ACC112 (cell line): Measurements from ENCODE around the gene ADAMTS13.

Experiments
- H2AFZ ChIP-seq: fragments of 200-600 bp; sonication (generic); one replicate; pipeline ENCODE4 v1.6.0; 2017; ENCODE audit warnings: antibody characterized with exemption, low read length; ENCODE audit not compliant: unreplicated experiment
- H3K27ac ChIP-seq: fragments of 200-600 bp; sonication (generic); 2 replicates; pipeline ENCODE4 v1.5.1; 2014; ENCODE audit warnings: low read depth, mild to moderate bottlenecking, antibody characterized with exemption, low read length, moderate library complexity
- H3K27me3 ChIP-seq: fragments of 200-600 bp; sonication (generic); 2 replicates; pipeline ENCODE4 v1.6.1; 2014; ENCODE audit warnings: mild to moderate bottlenecking, antibody characterized with exemption, low read length, moderate library complexity, mixed read lengths; ENCODE audit not compliant: insufficient read depth
- H3K36me3 ChIP-seq: fragments of 200-600 bp; sonication (generic); 2 replicates; pipeline ENCODE4 v1.6.1; 2016; ENCODE audit warnings: mild to moderate bottlenecking, antibody characterized with exemption, low read length, moderate library complexity, mixed read lengths; ENCODE audit not compliant: insufficient read depth
- H3K4me1 ChIP-seq: fragments of 200-600 bp; sonication (generic); one replicate; pipeline ENCODE4 v1.6.1; 2016; ENCODE audit warnings: low read length, mixed read lengths; ENCODE audit not compliant: insufficient read depth, unreplicated experiment, control insufficient read depth
- H3K4me3 ChIP-seq: fragments of 200-600 bp; sonication (generic); 2 replicates; pipeline ENCODE4 v1.5.1; 2014; ENCODE audit warnings: mild to moderate bottlenecking, low read depth, low read length
- H3K79me2 ChIP-seq: fragments of 200-600 bp; sonication (generic); one replicate; pipeline ENCODE4 v1.6.0; 2016; ENCODE audit warnings: low read length; ENCODE audit not compliant: control insufficient read depth, unreplicated experiment, insufficient read depth

Gene ADAMTS13

GRCh38 chr9:133499132-133499891 is 77.1 kb downstream of the ADAMTS13 start:
- peaks cover 44% of the 10 kb centered on the region; the same call in 1 of the 2 replicates for H3K27me3 ChIP-seq
- no peaks in the 10 kb centered on the region for H3K36me3 ChIP-seq
- no peak overlapping the region for H2AFZ ChIP-seq
- H3K4me1 ChIP-seq = no peaks in the 10 kb centered on the region
- H3K79me2 ChIP-seq = no peaks in the 10 kb centered on the region
- H3K27ac ChIP-seq = no peak overlapping the region
- H3K4me3 ChIP-seq = no peak overlapping the region

- peaks cover 44% of the 10 kb centered on the region; the same call in 1 of the 2 replicates for H3K27me3 ChIP-seq
- no peaks in the 10 kb centered on the region for H3K4me1 ChIP-seq
- no peaks in the 10 kb centered on the region for H3K36me3 ChIP-seq
These were observed 77.7 kb downstream of the ADAMTS13 start for GRCh38 chr9:133499892-133500270.

GRCh38 chr9:133502112-133502511 is 79.9 kb downstream of the ADAMTS13 start:
- Histone ChIP-seq H3K4me3 (no peak overlapping the region), H3K4me1 (peaks cover 17% of the 10 kb centered on the region), H3K36me3 (no peaks in the 10 kb centered on the region), H2AFZ (no peak overlapping the region), H3K27me3 (peaks cover 38% of the 10 kb centered on the region; the same call in 1 of the 2 replicates), H3K79me2 (no peaks in the 10 kb centered on the region), H3K27ac (no peak overlapping the region)

More at GRCh38 chr9:133499892-133500270, 77.7 kb downstream of the ADAMTS13 start:
- H3K79me2 ChIP-seq = no peaks in the 10 kb centered on the region
- H2AFZ ChIP-seq = no peak overlapping the region
- H3K27ac ChIP-seq = no peak overlapping the region
- H3K4me3 ChIP-seq = no peak overlapping the region

GRCh38 chr9:133505186-133505830 is 83.1 kb downstream of the ADAMTS13 start:
- H3K4me1 ChIP-seq = peaks cover 25% of the 10 kb centered on the region
- H2AFZ ChIP-seq = peak overlapping the region; percentile 10
- H3K27ac ChIP-seq = peak overlapping the region; percentile 84; the same call in 1 of the 2 replicates
- peaks cover 24% of the 10 kb centered on the region; the same call in 1 of the 2 replicates for H3K27me3 ChIP-seq
- no peaks in the 10 kb centered on the region for H3K79me2 ChIP-seq
- H3K36me3 ChIP-seq = no peaks in the 10 kb centered on the region
- no peak overlapping the region for H3K4me3 ChIP-seq

- H2AFZ ChIP-seq = peak overlapping the region; percentile 14
- H3K27ac ChIP-seq = peak overlapping the region; percentile 84
- H3K4me1 ChIP-seq = peaks cover 25% of the 10 kb centered on the region
- no peaks in the 10 kb centered on the region for H3K36me3 ChIP-seq
- H3K79me2 ChIP-seq = no peaks in the 10 kb centered on the region
- H3K4me3 ChIP-seq = no peak overlapping the region
- peaks cover 20% of the 10 kb centered on the region; the same call in 1 of the 2 replicates for H3K27me3 ChIP-seq
These were observed 83.9 kb downstream of the ADAMTS13 start for GRCh38 chr9:133505901-133506652.

GRCh38 chr9:133506653-133507038 is 84.5 kb downstream of the ADAMTS13 start:
- Histone ChIP-seq H3K4me3 (no peak overlapping the region), H3K27me3 (peaks cover 16% of the 10 kb centered on the region; the same call in 1 of the 2 replicates), H3K79me2 (no peaks in the 10 kb centered on the region), H3K36me3 (no peaks in the 10 kb centered on the region), H2AFZ (peak overlapping the region; percentile 40), H3K4me1 (peaks cover 25% of the 10 kb centered on the region), H3K27ac (peak overlapping the region; percentile 84)

GRCh38 chr9:133507246-133507965 is 85.2 kb downstream of the ADAMTS13 start:
- Histone ChIP-seq H3K36me3 (no peaks in the 10 kb centered on the region), H3K4me1 (peaks cover 25% of the 10 kb centered on the region), H3K27me3 (peaks cover 8% of the 10 kb centered on the region; the same call in 1 of the 2 replicates), H2AFZ (peak overlapping the region; percentile 40), H3K79me2 (no peaks in the 10 kb centered on the region), H3K27ac (peak overlapping the region; percentile 84), H3K4me3 (no peak overlapping the region)

- H3K79me2 ChIP-seq = no peaks in the 10 kb centered on the region
- peaks cover 2% of the 10 kb centered on the region; the same call in 1 of the 2 replicates for H3K27me3 ChIP-seq
- H3K36me3 ChIP-seq = no peaks in the 10 kb centered on the region
- peaks cover 25% of the 10 kb centered on the region for H3K4me1 ChIP-seq
- H3K27ac ChIP-seq = no peak overlapping the region
- H2AFZ ChIP-seq = no peak overlapping the region
- no peak overlapping the region for H3K4me3 ChIP-seq
These were observed 85.9 kb downstream of the ADAMTS13 start for GRCh38 chr9:133508046-133508445.
